ENCODE data around the gene EVI2B.
A peak's percentile ranks its signal among the peaks of the same experiment; 100 is the strongest.

Gene EVI2B

DNA sequence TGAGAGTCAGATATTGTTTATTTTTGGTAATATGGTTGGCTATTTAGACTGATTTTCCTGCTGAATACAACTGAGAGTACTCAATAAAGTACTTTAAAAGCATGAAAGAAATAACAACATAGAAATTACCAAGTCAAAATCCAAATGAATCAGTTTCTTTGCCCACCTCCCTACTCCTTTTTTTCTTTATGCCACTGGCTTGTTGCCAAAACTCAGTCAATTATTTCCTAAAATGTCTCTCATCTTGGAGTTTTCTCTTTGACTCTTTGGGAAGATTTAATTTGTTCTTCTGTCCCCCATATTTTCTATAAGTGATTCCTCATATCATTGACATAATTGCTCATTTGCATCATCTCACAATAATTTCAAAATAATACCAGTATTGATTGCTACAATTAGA is 14.2 kb downstream of the EVI2B start:
- no peak for DNase-seq (ENCODE audit: low read depth)
- no peak overlapping the region for H3K4me3 ChIP-seq (ENCODE audit: low read depth, low read length)
- no peak for TF ChIP-seq CTCF (IDR thresholded peaks at IDR 0.05; ENCODE audit: low read depth, low read length, missing control alignments)
- in situ Hi-C loops (cut with HindIII; ENCODE audit: low sequenced_read_pairs) = no loop called here

- in situ Hi-C loops (cut with HindIII; ENCODE audit: low sequenced_read_pairs) = no loop called here
- no peak within 1 kb of the TSS for H3K4me3 ChIP-seq (ENCODE audit: low read depth, low read length)
- DNase-seq (ENCODE audit: low read depth) = no peak
- TF ChIP-seq CTCF (IDR thresholded peaks at IDR 0.05; ENCODE audit: low read depth, low read length, missing control alignments) = no peak
Observed at GRCh38 chr17:31297090-31297489, 16.8 kb downstream of the EVI2B start, which contains the start of gene OMG. Gene OMG, minus strand, starts transcription at chr17:31297239. Its CDS starts 908 bp downstream, at chr17:31296331.

DNA sequence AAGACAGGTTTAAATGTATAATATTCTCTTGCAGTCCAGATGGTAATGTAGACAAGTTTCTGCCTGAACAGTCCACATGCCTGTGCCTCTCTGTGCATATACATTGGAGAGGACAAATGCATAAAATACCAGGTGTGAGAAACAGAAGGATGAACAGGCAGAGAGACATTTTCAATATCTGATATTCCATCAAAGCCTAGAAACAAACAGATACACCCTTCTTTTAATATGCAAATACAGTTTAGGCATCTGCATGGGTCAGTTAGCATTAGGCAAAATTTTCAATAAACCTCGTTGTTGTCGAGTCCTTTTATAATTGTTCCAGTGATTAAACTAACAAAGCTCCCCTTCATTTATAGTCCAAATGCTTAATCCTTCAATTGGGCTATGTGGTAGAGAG is 17.7 kb downstream of the EVI2B start:
- in situ Hi-C loops (cut with HindIII; ENCODE audit: low sequenced_read_pairs) = no loop called here
- no peak for DNase-seq (ENCODE audit: low read depth)
- H3K4me3 ChIP-seq (ENCODE audit: low read depth, low read length) = no peak overlapping the region
- TF ChIP-seq CTCF (IDR thresholded peaks at IDR 0.05; ENCODE audit: low read depth, low read length, missing control alignments) = no peak

GRCh38 chr17:31295489-31295871 is 18.4 kb downstream of the EVI2B start:
- TF ChIP-seq CTCF (IDR thresholded peaks at IDR 0.05; ENCODE audit: low read depth, low read length, missing control alignments) = no peak
- no peak overlapping the region for H3K4me3 ChIP-seq (ENCODE audit: low read depth, low read length)
- in situ Hi-C loops (cut with HindIII; ENCODE audit: low sequenced_read_pairs) = no loop called here
- DNase-seq (ENCODE audit: low read depth) = no peak

DNA sequence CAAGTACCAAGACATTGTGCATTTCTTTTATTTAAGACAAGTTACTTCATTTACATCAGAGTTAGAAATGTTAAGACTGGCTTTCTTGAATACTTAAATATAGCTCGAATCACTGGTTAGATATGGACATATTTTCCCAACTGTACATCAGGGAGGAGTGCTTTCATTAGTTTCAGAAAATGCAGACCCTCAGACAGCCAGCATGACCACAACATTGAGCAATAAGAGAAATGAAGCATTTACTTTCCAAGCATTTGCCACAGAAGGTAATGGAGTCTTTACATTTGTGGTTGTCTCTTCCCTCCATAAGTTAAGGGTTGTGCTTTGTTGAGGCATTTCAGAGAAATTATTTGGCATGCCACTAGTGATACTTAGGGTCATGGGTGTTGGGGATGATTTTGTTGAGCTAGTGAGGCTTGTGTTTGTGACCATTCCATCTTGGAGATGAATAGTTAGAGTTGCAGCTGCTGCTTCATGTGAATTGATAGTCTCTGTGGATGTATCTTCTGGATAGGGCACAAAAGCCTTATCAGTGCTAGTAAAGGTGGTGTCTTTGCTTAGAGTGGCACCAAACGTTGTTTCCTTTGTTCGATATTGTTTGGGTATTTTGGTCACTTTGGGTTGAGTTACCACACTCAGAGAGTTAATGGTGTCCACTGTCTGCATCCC is 18.9 kb downstream of the EVI2B start:
- DNase-seq (ENCODE audit: low read depth) = peak; percentile 24
- no peak for TF ChIP-seq CTCF (IDR thresholded peaks at IDR 0.05; ENCODE audit: low read depth, low read length, missing control alignments)
- in situ Hi-C loops (cut with HindIII; ENCODE audit: low sequenced_read_pairs) = no loop called here

DNA sequence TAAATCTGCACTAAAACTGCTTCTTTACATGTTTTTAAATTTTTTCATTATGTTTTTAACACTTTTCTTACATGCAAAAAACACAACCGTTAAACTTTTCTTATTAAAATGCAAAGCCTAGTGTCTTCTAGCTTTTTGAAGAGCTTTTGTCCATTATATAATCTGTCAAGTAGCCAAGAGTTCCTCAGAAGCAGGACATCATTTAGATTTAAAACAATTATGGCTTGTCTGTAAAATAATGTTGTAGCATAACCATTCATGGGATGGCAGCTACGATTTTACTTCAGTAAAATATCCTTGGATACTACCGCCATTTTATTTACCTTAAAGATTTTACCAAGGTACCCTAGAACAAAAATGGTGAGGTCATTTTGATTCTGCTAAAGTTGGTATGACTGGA is 19.6 kb downstream of the EVI2B start:
- in situ Hi-C loops (cut with HindIII; ENCODE audit: low sequenced_read_pairs) = no loop called here
- no peak for DNase-seq (ENCODE audit: low read depth)
- TF ChIP-seq CTCF (IDR thresholded peaks at IDR 0.05; ENCODE audit: low read depth, low read length, missing control alignments) = no peak
- H3K4me3 ChIP-seq (ENCODE audit: low read depth, low read length) = no peak overlapping the region

More for the DNA sequence above, 18.9 kb downstream of the EVI2B start:
- H3K4me3 ChIP-seq (ENCODE audit: low read depth, low read length) = no peak overlapping the region
